NCI-H1105 treated with DMSO at 0.1 percent for 48 hours (cell line): Measurements from ENCODE around the gene SLCO4A1.

ENCODE experiments used
- DNase-seq: peaks from one replicate; lab custom pipeline; 2025; lab: John Stamatoyannopoulos, UW

The SLCO4A1 gene

DNA sequence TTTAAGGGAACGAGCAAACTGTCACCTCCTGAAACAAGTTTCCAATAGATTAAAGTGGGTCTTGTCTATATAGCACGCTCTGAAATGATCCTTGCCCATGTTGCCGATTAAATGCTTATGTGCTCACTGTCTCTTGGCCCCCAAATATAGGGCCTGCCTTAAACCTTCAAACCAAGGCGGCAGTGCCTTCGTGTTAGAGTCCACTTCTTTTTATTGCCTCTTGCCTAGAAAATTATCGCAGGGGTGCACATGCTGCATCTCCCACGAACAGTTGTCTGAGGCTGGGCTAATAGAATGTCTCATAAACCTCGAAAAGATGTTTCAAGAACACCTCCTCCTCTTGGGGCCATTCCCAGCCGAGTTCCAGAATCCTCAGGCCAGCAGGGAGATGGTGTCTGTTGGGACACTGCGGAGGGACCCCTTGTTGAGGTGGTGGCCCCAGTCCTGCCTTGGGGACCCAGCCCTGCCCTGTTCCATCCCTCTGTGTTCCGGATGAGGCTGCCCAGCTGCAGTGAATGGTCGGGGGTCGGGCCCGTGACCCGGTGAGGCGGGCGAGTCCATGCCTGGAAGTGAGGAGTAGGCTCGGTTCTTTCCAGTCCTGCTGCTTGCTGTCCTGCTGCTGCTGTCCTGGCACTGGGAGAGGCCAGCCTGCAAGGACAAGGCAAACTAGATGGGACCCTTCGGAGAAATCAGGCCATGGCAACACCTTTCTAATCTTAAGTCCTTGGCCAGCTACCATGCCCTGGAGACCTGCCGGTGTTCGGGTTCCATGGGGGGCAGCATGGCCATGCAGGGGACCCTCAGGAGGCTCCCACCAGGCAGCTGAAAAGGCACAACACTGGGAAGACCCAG is 34.7 kb upstream of the SLCO4A1 start:
- no peak for DNase-seq

DNA sequence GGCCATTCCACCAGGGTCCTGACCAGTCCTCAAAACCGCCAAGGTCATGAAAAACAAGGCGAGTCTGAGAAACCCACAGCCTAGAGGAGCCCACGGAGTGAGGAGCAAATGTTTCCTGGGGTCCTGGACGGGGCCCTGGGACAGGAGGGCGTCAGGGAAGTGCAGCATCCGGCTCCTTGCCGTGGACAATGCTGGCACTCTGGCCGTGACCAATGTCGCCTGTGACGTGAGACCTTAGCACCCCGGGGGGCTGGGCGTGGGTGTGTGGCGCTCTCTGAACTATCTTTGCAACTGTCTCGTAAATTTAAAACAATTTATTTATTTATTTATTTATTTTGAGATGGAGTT is 34.1 kb upstream of the SLCO4A1 start:
- no peak for DNase-seq

DNA sequence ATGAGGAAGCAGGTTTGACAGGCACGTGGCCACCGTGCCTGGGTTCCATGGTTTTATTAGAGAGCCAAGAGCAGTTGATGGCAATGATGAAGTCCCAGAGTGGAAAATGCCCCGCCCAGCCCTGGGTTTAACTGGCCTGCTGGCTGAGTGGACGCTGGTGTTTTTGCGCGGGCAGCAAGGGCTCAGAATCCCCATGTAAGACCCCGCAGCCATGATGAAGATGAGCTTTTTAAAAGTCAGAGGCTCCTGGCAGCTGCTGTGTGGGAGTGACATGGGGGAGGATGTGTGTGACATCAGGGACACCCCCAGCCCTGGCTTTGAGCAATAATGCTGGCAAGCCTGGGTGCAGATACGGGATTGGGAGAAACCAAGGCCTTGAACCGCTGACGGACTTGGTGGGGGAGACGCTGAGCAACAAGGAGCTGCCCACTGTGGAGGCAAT is 33.0 kb upstream of the SLCO4A1 start:
- DNase-seq = no peak

DNA sequence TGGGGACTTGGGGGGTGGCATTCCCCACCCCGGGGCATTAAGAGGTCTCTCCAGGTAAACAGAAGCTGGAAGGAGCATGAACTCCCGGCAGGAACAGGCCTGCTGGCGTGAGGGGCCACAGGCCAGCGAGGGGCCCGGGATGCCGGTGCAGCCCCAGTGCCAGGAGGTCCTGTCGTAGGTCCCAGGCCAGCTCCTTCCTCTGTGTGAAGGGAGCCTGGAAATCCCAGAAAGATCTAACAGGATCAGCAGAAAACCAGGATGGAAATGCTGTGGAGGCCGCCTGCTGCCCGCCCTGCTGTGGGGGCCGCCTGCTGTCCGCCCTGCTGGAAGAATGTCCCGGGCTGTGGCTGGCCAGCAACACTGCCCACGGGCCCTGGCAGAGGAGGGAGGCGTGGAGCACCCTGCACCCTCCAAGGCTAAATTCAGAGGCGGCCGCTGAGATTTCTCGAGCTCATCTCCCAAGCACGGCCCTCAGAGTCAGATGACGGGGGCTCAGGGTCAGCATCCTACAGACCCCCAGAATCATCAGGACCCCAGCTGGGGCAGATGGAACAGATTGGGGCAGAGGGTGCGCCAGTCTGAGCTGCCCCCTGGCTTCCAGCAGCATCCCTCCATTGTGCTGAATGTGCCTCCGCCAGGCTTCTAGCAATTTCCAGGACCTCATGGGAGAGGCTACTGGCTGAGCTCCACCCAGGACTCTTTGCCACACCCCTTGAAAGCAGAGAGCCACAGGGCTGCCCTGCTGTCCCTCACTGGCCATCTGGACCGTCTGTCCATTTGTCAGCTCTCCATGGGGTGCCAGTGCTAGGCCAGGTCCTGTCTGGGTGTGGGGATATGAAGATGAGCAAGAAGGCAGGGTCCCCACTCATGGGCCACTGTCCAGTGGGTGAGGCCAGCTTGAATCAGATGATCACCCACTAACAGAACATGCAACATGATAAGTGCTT is 32.2 kb upstream of the SLCO4A1 start:
- no peak for DNase-seq

DNA sequence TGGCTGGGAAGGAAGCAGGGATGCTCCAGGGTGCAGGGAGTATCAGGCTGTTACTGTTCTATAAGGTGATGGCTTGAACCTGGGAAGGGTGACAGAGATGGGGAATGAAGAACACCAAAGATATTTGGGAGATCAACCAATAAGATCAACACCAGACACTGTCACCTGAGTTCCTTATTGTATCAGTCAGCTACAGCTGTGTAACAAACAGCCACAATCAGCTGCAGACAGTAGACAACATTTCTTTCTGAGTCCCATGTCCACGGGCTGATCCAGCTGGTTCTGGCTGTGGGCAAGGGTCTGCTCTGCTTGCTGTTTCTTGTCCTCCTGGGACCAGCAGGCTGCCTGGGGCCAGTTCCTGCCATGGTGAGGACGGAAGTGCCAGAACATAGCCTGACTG is 31.3 kb upstream of the SLCO4A1 start:
- DNase-seq = no peak

DNA sequence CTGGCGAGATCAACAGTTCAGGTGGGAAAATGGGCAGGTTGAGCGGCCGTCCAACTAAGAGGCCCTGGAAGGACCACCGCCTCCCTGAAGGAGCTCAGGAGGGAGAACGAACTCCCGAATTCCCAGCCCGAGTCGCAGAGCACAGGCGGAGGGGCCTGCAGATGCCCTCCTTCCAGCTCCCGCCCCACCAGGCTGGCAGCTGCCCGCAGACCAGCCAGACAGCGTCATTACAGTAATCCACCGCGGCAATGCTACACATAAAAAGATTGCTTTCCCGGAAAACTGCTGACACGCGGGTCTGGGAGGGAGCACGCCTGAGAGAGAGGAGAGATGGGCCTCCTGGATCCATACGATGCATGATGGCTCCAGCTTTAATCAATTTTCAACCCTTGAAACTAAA is 30.5 kb upstream of the SLCO4A1 start:
- no peak for DNase-seq

DNA sequence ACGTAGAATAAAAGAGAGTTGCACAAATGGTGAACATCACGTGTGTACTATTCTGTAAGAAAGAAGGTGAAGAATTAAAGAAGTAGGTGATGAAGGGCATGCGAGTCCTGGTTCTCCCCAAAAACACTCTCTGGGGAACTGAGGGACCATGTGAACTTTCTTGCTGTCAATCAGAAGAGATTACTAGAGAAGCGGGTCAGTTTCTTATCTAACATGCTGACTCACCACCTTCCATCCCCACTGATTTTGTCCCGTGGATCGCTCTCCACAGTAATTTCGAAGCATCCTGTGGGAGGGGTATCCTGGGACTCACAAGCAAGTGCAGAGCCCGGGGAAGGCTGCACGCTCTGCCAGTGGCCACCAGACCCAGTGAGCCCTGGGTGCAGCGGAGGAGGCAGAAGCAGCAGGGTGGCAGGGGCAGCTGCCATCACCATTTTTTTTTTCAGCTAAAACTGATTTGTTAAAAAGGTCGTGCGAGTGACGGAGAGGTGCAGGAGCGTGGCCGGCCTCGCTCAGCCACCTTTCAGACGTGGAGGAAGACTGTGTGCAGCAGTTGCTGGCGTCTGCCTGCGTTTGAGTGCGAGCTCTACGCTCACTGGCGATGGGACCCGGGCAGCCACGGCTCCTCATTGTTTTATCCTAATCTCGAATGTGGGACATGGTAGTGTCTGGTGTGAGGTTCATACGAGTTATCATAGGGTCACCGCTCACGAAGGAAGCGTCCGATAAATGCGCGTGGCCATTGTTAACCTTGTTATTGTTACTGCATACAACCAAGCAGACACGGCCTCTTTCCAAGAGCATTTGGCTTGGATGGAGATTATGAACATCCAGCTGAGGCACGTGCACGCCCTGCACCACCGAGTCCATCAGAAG is 28.0 kb upstream of the SLCO4A1 start:
- no peak for DNase-seq

DNA sequence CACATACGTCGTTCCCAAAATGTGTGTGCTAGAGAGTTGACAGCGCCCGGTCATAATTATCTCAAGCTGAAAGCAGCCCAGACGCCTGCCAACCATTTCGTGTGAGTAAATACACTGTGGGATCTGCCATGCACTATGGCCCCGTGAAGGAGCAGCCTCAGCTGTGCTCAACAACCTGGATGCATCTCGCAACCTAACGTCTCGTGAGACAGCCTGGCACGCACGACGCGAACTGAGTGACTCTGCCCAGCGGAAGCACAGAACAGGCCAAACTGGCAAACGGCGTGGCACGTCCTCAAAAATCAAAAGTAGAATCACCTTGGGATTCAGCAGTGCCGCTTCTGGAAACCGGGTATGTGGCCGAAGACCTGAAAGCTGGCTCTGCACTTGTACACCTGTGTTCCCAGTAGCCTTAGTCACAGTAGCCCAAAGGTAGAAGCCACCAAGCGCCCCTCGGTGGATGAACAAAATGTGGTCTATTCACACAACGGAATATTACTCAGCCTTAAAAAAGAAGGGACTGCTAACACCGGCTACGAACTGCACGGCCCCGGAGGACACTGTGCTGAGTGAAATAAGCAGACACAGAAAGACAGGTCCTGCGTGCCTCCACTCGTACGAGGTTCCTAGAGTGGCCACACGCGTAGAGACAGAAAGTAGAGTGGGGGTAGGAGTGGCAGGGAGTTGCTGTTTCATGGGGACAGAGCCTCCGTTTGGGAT is 27.2 kb upstream of the SLCO4A1 start:
- DNase-seq = no peak

DNA sequence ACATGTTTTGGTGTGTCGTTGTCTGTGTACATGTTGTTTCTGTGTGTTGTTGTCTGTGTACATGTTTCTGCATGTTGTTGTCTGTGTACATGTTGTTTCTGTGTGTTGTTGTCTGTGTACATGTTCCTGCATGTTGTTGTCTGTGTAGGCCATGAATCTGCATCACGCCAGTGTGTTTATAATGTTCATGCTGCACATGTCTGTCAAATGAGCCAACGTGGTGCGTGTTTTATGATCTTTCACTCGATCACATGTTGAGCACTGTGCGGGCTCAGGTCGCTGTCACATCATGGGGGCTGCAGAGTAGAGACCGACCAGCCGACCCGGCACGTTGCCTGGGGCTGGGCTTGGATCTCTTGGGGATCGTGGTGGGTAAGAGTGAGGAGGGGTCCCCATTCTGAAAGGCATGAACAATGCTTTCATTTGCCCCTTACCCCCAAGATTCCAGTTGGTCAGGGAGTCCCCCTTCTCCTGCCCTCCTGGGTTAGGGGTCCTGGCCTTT is 26.5 kb upstream of the SLCO4A1 start:
- DNase-seq = no peak

DNA sequence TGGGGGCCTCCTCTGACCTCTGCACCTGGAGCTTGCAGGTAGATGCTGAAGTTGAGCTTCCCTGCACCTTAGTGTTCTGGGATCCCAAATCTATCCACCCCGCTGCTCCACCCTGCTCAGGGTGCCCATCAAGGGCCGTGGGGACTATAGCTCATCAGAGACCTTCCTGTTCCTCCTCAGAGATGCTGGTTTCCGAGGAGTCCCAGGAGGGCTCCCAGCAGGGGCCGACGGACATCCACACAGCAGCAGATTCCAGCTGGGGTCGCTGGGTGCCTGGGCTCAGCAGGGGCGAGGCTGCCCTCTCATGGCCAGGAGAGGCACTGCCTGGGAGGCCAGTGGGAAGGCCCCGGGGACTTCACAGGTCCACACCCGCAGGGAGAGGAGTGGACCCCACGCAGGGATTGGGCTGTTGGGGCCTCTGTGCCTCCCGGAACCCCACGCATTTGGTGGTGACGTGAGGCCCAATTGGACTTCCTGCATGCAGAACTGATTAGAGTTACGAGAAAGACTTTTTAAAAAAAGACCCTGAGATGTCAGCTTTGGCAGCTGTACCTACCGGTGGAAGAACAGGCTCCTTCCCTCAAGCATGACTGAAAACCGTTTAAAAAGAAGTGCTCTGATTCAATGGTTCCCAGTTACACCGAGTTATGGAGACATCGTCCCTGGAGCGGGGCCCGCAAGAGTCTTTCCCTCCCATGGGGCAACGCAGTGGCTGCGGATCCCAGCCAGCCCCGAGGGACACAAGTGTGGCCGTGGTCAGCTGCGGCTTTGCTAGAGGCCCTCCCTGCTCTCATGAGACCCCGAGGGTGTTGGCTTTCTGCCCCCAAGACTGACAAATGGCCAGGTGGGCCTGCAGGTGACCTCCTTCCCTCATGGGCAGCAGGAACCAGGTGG is 25.3 kb upstream of the SLCO4A1 start:
- DNase-seq = peak; percentile 69

DNA sequence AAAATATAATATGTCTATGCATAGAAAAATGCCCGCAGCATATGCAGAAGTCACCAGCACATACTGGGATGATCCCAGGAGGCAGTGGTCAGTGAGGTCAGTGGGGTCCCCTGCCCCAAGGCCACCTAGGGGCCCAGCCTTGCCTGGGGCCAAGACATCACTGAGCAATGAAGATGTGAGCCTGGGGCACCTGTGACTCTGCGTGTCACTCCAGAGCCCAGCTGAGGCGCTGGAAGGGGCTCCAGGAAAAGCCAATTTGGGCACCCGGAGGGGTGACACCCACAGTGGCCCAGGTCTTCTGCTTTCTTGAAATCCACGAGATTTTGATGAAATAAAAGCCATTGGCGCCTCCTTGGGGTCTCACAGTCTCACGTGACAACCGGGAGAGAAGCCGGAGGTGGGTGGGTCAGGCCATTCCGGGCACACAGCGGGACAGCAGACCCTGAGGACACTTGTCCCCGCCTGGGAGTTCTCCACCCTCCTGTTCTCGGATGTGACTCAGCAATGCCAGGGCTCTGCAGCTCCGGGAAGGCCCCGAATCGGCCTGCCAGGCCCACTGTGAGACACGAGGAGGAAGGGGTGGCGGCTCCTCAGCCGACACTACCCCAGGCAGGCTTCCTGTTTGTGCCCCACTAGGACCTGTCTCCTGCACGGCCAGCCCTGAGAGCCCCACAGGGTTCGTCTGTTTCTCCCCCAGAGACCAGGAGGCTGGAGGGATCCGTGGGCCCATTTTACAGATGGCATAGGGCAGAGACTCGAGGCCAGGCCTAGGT is 24.4 kb upstream of the SLCO4A1 start:
- no peak for DNase-seq

DNA sequence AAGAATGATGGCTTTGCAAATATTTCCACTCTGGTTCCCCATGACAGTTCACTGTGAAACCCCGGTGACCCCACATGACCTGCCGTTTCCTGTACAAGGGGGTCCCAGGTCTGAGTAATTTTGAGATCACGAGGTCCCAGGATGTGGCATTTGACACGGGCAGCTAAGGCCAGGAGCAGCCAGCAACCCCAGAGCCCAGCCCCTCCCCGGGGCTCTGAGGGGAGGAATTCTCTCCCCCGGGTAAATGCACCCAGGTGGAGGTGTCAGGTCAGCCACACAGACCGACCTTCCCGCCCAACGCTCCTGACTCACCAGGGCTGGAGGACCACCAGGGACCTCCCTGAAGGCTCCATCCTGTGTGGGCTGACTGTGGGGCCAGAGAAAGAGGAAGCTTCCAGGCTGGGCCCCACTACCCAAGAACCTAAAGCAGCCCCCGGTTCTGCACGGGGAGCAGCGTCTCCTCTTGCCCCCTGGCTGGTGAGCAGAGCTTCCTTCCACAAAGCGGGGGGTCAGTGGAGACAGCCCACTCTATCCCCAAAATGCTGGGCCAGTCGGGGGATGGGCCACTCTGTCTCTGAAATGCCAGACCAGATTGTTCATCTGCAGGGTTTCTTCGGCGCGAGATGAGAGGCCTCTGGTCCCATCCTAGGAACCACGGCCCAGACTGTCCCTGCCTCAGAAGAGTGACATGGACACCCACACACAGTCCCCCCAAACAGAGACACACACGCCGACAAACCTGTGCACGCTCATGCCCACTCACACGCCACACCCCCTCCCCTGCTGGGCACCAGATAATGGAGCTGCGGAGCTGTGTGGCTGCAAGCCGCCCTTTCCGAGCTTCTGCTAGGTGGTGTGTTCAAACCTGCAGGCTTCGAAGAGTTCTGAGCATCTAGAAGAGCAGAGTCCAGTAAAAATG is 23.4 kb upstream of the SLCO4A1 start:
- no peak for DNase-seq

DNA sequence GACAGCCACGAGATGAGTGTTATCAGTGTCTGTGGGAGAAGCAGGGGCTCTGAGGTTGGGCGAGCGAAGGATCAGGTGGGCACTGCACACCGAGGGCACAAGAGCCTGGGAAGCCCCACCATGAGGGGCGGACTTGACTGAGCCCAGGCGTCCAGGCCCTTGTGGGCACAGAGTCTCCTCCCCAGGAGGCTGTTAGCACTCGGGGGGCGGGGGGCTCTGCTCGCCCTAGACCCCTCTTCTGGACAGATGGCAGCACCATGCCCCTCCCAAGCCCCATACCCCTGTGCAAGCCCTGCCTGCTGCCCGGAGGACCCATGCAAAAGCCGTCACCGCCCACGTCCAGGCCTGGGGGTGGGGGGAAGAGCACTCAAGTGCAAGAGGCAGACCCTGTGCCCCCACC is 21.7 kb upstream of the SLCO4A1 start:
- DNase-seq = no peak

DNA sequence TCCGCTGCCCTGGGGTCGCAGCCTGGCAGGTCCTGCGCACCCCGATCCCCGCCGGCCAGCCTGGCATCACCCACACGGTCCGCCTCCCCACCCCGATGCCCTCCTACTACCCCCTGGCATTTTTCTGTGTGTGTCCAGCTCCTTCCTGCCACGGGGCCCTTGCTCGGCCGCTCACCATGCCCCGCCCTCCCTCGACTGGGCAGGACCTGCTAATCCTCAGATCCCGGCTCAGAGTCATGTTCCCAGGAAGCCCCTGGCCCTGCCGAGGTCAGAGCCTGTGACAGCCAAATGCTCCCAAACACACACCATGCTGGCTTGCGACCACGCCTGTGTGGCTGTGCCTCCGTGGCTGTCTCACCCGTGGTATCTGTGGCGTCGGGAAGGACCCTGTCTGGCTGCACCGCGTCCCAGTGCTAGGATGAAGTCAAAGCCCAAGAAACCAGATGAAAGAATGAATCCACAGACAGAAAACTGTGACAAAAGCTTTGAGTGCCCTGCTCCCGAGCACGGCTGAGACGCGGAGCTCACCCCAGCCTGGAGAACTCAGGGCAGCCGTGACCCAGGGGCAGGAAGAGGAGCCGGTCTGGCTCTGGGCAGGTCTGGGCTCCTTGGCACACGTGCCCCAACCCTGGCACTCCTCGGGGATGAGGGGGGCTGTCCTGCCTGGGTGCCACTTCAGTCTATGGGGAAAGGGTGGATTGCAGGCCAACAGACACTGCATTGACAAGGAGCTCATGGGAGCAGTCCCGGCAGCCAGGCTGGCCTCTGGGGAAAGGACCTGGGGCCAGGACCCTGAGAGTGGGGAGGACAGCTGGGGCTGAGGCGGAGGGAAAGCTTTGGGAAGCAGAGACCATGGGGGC is 20.8 kb upstream of the SLCO4A1 start:
- no peak for DNase-seq

DNA sequence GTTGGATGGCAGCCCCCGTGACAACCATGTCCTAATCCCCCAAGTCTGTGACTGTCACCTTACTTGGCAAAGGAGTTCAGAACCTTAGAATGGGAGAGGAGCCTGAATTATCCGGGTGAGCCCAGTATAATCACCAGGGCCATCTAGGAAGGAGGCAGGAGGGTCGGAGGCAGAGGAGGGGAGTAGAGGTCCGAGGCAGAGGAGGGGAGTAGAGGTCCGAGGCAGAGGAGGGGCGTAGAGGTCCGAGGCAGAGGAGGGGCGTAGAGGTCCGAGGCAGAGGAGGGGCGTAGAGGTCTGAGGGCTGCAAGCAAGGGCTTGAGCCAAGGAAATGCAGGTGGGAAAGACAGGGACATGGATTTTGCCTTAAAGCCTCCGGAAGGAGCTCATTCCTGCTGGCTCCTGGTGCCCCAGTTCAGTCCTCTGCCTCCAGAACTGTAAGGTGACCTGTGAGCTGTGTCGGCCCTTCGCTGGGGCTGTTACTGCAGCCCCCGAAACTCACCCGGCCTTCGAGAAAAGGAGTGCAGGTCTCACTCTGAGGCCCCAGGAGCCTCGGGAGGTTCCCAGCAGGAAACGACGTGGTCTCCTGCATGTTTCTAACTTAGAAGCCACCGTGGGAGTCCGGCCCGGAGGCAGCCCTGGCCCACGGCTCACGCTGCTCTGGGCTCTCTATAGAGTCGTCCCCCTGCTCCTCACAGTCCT is 20.0 kb upstream of the SLCO4A1 start:
- no peak for DNase-seq

DNA sequence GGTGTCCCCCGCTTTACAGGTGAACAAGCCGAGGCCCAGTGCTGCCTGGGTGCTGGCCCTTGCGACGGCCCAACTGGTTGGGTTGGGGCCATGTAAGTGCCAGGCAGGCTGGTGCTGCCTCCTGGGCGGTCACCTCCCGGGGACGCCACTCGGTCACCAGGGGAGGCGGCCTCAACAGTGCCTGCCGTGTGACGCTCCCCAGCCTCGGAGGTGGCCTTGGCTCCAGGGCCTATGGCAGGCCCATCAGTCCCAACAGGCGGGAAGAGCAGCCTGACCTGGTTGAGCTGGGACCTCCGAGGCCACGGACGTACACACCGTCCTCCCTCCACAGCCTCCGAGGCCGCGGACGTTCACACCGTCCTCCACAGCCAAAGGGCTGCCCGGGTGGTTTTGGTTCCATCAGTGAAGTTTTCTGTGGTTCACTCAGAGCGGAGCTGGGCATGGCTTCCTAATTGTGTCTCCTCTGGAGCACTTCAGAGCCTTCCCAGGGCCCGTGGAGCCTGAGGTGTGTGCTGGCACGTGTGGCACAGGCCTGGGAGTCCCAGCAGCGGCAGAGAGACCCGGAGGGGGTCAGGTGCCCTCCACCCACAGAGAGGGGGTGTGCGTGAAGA is 19.3 kb upstream of the SLCO4A1 start:
- no peak for DNase-seq
